SK-N-SH treated with all-trans-retinoic acid at 6 μM for 48 hours (cell line): Measurements from ENCODE around the gene C12orf76.

Experiments used
- ATAC-seq: fragments of 200-7000 bp; cut with Tn5 transposase; 3 replicates; pipeline ENCODE4 v1.9.1; 2020; ENCODE audit warnings: mild to moderate bottlenecking, moderate library complexity
- ARNTL ChIP-seq: fragments of 450-650 bp; formaldehyde crosslinking; IDR thresholded peaks from 2 replicates; pipeline ENCODE4 v1.5.0; 2020; ENCODE audit warnings: low read depth, mild to moderate bottlenecking, moderate library complexity, borderline replicate concordance
- BACH2 ChIP-seq: fragments of 250-450 bp; sonication (Bioruptor Pico); IDR thresholded peaks from 2 replicates; pipeline ENCODE4 v1.9.0; 2021; ENCODE audit warnings: mild to moderate bottlenecking, borderline replicate concordance
- CSDC2 ChIP-seq: fragments of 250-450 bp; sonication (Bioruptor Pico); IDR thresholded peaks from 2 replicates; pipeline ENCODE4 v1.5.0; 2020; ENCODE audit warnings: mild to moderate bottlenecking, moderate library complexity
- ESRRG ChIP-seq: fragments of 250-450 bp; sonication (Bioruptor Pico); IDR thresholded peaks from 2 replicates; pipeline ENCODE4 v1.6.1; 2021; ENCODE audit warnings: mild to moderate bottlenecking
- GLIS3 ChIP-seq: fragments of 250-450 bp; sonication (Bioruptor Pico); IDR thresholded peaks from 2 replicates; pipeline ENCODE4 v1.5.0; 2020; ENCODE audit warnings: mild to moderate bottlenecking, moderate library complexity
- ISL1 ChIP-seq: fragments of 250-450 bp; sonication (Bioruptor Pico); IDR thresholded peaks from 2 replicates; pipeline ENCODE4 v2.1.2; 2022; ENCODE audit warnings: mild to moderate bottlenecking, moderate library complexity
- PATZ1 ChIP-seq: fragments of 250-450 bp; sonication (Bioruptor Pico); IDR thresholded peaks from 2 replicates; pipeline ENCODE4 v1.8.0; 2020; ENCODE audit warnings: mild to moderate bottlenecking, moderate library complexity, borderline replicate concordance
- POU6F1 ChIP-seq: fragments of 250-450 bp; sonication (Bioruptor Pico); IDR thresholded peaks from 2 replicates; pipeline ENCODE4 v1.8.0; 2021; ENCODE audit warnings: low read depth, mild to moderate bottlenecking, moderate library complexity, borderline replicate concordance
- PPARA ChIP-seq: fragments of 250-450 bp; sonication (Bioruptor Pico); IDR thresholded peaks from 2 replicates; pipeline ENCODE4 v1.5.0; 2020; ENCODE audit warnings: mild to moderate bottlenecking, borderline replicate concordance
- RARB ChIP-seq: fragments of 250-450 bp; sonication (Bioruptor Pico); IDR thresholded peaks from 2 replicates; pipeline ENCODE4 v1.8.0; 2021; ENCODE audit warnings: mild to moderate bottlenecking, moderate library complexity
- SNAI2 ChIP-seq: fragments of 250-450 bp; sonication (Bioruptor Pico); IDR thresholded peaks from 2 replicates; pipeline ENCODE4 v1.5.0; 2020; ENCODE audit warnings: mild to moderate bottlenecking, moderate library complexity
- TCF4 ChIP-seq: fragments of 250-450 bp; sonication (Bioruptor Pico); IDR thresholded peaks from 2 replicates; pipeline ENCODE4 v1.8.0; 2021; ENCODE audit warnings: mild to moderate bottlenecking, moderate library complexity, borderline replicate concordance
- TOX ChIP-seq: fragments of 250-450 bp; sonication (Bioruptor Pico); IDR thresholded peaks from 2 replicates; pipeline ENCODE4 v1.8.0; 2021; ENCODE audit warnings: mild to moderate bottlenecking, moderate library complexity, borderline replicate concordance
- ZFP3 ChIP-seq: fragments of 250-450 bp; sonication (Bioruptor Pico); IDR thresholded peaks from 2 replicates; pipeline ENCODE4 v1.5.0; 2020; ENCODE audit warnings: mild to moderate bottlenecking, moderate library complexity
- ZNF565 ChIP-seq: fragments of 450-650 bp; formaldehyde crosslinking; conservative IDR thresholded peaks from 2 replicates; pipeline ENCODE4 v1.5.0; 2020; ENCODE audit warnings: low read depth, mild to moderate bottlenecking, moderate library complexity
- ZNF70 ChIP-seq: fragments of 450-650 bp; formaldehyde crosslinking; IDR thresholded peaks from 2 replicates; pipeline ENCODE4 v1.5.0; 2020; ENCODE audit warnings: mild to moderate bottlenecking, moderate library complexity
- ZNF8 ChIP-seq: fragments of 450-650 bp; formaldehyde crosslinking; IDR thresholded peaks from 2 replicates; pipeline ENCODE4 v1.5.0; 2020; ENCODE audit warnings: mild to moderate bottlenecking, moderate library complexity
- TF ChIP-seq, protein P1 (sequence below): fragments of 250-450 bp; sonication (Bioruptor Pico); IDR thresholded peaks from 2 replicates; pipeline ENCODE4 v1.5.0; 2020; ENCODE audit warnings: mild to moderate bottlenecking, moderate library complexity
- TF ChIP-seq, protein P2 (sequence below): fragments of 250-450 bp; sonication (Bioruptor Pico); IDR thresholded peaks from 2 replicates; pipeline ENCODE4 v1.5.1; 2020; ENCODE audit warnings: low read depth, mild to moderate bottlenecking, moderate library complexity

C12orf76 gene

DNA sequence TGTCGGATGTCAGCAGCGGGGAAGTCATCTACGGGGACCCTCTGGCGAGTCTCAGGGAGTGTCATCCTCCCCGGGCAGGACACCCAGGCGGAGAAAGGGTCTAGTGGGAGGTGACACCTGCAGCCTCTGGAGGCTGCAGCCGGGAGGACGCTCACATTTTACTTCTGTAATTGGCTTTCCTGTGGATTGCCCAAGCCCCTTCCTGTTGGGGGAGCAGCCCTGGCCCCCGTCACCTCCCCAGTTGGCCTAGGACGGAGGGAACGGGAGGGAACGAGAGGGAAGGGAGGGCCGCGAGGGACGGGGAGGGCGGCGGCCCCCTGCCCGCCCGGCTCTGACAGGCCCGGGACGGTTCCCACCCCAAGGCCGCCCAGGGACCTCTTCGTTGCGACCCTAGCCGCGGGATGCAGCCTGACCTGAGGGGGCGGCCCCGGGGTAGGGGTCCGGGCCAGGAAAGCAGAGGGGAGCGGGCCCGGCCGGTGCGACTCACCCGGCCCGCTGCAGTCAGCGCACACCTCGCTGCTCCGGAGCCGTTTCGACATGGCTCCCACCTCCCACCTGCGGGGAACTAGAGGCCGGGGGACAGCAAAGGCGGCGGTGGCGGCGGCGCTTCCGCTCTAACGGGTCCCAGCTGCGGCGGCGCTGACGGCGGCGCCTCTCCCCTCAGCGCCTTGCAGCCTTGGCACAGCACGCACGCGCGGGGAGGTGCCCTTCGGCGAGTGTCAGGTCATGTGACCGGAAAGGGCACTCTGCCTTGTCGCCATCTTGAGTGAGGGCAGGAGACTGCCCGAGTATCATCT is 52.4 kb downstream of the C12orf76 start, which contains the start of gene GIT2:
GIT2 (minus strand) TSS at position 683 of the 797 bp plus-strand sequence; CDS start at position 539, 144 bp downstream.
- TF ChIP-seq ZNF8 (no peak), TOX (CRISPR knock-in tag) (no peak), ARNTL (no peak), POU6F1 (CRISPR knock-in tag) (no peak), PATZ1 (CRISPR knock-in tag) (no peak), GLIS3 (CRISPR knock-in tag) (no peak), BACH2 (CRISPR knock-in tag) (no peak), TCF4 (CRISPR knock-in tag) (no peak)
- peak; percentile 84 for ATAC-seq

- TF ChIP-seq PATZ1 (CRISPR knock-in tag), result no peak
- TF ChIP-seq ESRRG (CRISPR knock-in tag), result no peak
- TF ChIP-seq TOX (CRISPR knock-in tag), result no peak
- no peak for TF ChIP-seq SNAI2 (CRISPR knock-in tag)
- TF ChIP-seq, protein P1, sequence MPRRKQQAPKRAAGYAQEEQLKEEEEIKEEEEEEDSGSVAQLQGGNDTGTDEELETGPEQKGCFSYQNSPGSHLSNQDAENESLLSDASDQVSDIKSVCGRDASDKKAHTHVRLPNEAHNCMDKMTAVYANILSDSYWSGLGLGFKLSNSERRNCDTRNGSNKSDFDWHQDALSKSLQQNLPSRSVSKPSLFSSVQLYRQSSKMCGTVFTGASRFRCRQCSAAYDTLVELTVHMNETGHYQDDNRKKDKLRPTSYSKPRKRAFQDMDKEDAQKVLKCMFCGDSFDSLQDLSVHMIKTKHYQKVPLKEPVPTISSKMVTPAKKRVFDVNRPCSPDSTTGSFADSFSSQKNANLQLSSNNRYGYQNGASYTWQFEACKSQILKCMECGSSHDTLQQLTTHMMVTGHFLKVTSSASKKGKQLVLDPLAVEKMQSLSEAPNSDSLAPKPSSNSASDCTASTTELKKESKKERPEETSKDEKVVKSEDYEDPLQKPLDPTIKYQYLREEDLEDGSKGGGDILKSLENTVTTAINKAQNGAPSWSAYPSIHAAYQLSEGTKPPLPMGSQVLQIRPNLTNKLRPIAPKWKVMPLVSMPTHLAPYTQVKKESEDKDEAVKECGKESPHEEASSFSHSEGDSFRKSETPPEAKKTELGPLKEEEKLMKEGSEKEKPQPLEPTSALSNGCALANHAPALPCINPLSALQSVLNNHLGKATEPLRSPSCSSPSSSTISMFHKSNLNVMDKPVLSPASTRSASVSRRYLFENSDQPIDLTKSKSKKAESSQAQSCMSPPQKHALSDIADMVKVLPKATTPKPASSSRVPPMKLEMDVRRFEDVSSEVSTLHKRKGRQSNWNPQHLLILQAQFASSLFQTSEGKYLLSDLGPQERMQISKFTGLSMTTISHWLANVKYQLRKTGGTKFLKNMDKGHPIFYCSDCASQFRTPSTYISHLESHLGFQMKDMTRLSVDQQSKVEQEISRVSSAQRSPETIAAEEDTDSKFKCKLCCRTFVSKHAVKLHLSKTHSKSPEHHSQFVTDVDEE, result no peak
- TF ChIP-seq, protein P2, sequence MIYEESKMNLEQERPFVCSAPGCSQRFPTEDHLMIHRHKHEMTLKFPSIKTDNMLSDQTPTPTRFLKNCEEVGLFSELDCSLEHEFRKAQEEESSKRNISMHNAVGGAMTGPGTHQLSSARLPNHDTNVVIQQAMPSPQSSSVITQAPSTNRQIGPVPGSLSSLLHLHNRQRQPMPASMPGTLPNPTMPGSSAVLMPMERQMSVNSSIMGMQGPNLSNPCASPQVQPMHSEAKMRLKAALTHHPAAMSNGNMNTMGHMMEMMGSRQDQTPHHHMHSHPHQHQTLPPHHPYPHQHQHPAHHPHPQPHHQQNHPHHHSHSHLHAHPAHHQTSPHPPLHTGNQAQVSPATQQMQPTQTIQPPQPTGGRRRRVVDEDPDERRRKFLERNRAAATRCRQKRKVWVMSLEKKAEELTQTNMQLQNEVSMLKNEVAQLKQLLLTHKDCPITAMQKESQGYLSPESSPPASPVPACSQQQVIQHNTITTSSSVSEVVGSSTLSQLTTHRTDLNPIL (CRISPR knock-in tag), result no peak
- no peak for TF ChIP-seq PPARA
- no peak for TF ChIP-seq ZNF565 (CRISPR knock-in tag)
- no peak for TF ChIP-seq POU6F1 (CRISPR knock-in tag)
- TF ChIP-seq RARB, result no peak
- no peak for TF ChIP-seq TCF4 (CRISPR knock-in tag)
- ATAC-seq, result no peak; the same call in 2 of the 3 replicates
Measured at GRCh38 chr12:109995361-109995685, 53.0 kb downstream of the C12orf76 start.

DNA sequence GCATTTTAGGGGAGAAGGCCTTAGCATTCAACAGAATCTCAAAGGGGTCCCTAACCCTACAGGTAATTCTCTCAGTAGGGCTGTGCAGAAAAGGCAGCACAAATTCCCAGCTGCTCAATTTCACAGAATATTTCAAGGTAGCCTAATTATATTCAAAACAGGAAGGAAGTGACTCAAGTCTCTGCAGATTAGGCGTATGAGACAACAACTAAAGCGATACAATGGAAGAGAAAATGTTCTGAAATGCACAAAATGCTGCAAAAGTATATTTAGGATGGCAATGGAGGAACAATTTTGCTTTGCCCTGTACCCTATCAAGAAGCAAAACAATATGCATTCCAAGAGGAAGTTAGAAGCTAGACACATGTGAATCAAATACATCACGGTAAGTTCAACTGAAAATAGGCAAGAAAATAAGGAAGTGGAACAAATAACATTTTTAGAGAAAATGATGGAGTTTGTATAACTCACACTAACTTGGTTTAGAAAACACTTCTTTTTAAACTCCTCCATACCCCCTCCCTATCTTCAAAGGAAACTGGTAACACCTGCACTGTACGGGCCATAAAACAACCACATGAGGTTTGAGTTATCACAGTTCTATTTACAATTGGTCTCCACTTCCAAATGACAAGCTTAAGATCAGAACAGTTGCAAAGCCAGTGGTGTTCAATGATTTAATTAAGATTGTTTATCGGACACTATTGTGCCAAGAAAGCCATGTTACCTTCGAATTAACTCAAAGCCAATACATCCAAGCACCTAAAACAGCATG is 53.7 kb downstream of the C12orf76 start:
- ATAC-seq, result no peak
- TF ChIP-seq ZNF70 (CRISPR knock-in tag) (no peak), TOX (CRISPR knock-in tag) (no peak), ZNF565 (CRISPR knock-in tag) (no peak), ZFP3 (CRISPR knock-in tag) (no peak), ISL1 (CRISPR knock-in tag) (no peak), RARB (no peak), CSDC2 (CRISPR knock-in tag) (no peak), PPARA (no peak)
- TF ChIP-seq, protein P1, result no peak
